RCC 7860 (cell line): ENCODE data around the gene PCID2.
A peak's percentile ranks its signal among the peaks of the same experiment; 100 is the strongest.

Source experiments
- DNase-seq: peaks from one replicate; pipeline ENCODE4 v3.0.0-alpha.2; 2015; ENCODE audit warnings: low spot score
- FAIRE-seq: peaks from 2 replicates; lab custom pipeline; 2012; peaks lifted over from hg19 to GRCh38; lab: Jason Lieb, UNC

PCID2 gene

DNA sequence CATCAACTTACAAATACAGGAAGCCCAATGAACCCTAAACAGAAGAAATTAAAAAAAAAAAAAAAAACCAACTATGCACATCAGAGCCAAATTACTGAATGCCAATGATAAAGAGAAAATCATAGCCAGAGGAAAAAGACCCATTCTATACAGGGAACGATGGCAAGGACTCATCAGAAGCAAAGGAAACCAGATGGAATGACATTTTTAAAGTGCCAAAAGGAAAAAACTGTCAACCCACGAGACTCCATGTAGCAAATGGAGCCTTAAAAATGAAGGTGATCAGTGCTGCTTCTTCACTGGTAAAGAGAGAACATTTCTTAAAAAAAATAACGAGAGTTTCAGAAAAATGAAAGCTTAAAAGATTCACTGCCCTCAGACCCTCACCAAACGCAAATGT, 18.3 kb downstream of the PCID2 start:
- no peak for DNase-seq
- no peak for FAIRE-seq

DNA sequence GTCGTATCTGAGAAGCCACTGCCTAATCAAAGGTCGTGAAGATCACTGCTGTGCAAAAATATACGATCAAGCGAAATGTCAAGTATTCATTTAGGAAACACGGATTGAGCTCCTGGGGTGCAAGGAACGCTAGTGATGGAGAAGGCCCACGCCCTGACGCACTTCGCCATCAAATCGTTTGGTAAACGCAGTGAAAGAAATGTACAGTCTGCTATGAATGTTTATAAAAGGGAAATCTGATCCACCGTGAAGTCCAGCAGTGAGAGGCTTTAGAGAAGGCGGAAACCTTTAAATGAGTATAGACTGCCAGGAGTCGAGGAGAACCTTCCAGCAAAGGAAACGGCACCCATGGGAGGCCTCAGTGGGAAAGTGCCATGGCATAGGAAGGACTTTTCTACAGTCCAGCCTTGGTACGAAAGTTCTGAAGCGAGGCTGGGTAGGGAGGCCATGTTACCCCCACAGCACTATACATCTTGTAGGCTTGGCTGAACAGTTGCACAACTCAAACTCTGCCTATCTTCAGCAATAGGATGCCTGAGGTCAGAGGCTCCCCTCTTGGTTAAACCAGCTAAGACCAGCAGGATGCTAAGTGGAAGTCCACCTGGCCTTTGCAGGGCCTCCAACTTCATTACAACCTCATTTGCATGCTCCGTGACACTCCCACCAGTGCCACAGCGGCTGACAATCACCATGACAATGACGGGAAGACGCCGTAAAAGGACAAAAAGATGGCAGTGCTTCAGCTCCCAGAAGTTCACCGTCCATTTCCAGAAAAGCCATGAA, 20.4 kb downstream of the PCID2 start:
- DNase-seq (no peak), FAIRE-seq (no peak)

DNA sequence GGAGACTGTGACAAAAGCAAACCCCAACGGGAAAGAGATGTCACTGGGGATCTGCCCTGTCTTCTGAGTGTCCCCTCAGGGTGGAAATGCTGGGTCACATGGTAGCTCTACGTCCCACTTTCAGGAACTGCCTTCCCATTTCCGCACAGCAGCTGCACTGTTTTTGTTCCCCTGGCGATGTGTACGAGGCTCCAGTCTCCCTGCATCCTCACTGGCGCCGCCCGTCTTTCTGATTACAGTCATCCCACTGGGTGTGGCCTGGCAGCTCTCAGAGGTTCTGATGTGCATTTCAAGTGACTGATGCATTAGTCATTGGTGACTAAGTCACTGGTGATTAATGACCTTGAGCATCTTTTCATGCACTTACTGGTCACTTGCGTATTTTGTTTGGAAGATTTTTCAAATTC, 21.2 kb downstream of the PCID2 start:
- DNase-seq (peak; percentile 97), FAIRE-seq (peak; percentile 97)

DNA sequence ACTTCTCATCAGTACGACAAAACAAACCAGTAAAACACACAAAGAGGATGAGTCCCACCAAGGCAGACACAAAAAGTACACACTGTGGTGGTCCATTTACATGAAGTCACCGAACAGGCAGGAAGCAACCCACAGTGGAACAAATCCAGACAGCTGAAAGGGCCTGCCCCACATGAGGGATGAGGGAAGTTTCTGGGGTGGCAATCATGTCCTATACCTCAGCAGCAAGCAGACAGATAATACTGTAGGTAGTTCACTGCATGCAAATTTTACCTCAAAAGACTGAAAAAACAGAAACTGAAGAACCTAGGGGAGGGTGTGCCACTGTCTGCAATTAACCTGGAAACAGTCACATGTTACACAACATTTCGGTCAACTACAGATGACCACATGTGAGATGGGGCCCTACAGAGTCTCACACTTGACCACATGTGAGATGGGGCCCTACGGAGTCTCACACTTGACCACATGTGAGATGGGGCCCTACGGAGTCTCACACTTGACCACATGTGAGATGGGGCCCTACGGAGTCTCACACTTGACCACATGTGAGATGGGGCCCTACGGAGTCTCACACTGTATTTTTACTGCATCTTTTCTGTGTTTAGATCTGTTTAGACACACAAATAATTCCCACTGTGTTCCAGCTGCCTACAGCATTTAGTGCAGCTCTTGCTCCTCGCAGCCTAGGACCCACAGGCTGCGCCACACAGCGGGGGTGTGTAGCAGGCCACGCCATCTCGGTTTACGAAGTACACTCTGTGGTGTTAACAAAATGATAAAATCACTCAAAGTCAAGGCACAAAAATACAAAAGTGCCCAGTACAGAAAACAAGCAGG, 22.2 kb downstream of the PCID2 start:
- FAIRE-seq (no peak), DNase-seq (no peak)

DNA sequence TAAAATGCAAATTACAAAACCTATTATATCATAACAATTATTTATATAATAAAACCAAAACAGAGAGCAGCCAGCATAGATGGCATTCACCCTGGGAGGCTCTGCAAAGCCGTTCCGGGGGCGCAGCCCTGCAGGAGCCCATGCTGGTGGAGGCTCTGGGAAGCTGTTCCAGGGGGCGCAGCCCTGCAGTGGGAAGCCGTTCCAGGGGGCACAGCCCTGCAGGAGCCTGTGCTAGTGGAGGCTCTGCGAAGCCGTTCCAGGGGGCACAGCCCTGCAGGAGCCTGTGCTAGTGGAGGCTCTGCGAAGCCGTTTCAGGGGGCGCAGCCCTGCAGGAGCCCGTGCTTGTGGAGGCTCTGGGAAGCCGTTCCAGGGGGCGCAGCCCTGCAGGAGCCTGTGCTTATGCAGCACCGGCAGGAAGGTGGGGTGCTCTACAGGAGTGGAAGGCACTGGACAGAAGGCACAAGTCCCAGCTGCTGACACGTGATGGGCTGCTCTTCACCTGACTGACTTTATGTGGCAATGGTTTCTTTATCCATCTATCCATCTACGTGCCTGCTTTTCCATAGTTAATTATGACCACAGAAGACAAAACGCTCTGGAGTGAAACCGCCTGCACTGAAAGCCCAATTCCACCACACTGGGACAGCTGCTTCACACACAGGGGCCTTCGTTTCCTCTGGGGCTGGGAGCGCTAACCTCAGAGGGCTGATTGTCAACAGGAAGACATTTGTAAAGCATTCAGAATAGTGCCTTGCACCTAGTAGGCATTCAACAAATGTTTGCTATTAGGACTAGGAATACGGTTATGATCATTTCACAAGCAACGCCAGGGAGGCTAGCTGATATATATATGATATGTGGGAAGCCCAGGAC, 23.7 kb downstream of the PCID2 start:
- DNase-seq (no peak), FAIRE-seq (no peak)

DNA sequence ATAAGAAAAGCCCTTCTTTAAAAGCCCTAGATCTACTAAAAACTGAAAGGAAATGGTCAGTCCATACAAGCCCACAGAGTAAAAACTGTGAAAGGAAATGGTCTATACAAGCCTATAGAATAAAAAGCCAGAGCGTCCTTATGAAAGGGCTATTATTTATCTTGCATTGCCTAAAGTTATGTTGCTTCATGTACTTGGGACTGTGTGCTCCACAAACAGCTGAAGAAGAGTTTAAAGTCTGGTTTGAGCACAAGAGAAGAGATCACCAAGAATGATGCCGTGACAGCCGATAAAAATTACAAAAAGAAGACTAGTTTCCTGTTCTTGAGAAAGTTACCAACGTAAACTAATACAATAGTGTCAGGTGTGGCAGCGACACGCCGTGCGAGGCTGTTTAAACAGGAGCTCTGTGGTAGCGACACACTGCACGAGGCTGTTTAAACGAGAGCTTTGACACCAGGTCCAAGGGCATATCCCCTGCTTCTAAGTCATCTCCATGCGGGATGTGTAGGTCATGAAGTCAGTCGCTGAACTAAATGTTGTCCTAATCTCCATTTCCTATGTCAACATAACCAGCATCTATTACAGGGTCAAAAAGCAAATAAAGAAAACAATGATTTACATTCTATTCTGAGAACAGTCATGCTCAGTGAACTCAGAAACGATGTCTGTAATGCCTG, 24.9 kb downstream of the PCID2 start:
- FAIRE-seq: no peak
- no peak for DNase-seq

DNA sequence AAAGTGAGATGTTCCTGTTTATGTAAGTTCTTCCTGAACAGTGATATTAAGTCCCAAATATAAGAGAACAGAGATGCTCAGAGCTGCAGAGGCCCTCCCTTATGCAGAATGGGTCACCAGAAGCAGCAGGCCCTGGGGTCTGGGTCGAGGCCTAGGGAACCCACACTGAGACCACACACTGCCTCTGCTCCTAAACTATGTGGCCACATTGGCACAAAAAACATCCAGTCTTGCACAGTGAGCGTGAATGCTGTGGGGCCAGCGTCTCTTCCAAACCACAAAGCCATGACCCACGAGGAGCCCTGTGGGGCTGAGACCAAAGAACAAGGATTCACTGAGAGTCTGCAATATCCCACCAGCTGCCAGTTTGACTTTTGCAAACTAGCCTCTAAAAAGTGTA, 26.4 kb downstream of the PCID2 start:
- no peak for DNase-seq
- no peak for FAIRE-seq

DNA sequence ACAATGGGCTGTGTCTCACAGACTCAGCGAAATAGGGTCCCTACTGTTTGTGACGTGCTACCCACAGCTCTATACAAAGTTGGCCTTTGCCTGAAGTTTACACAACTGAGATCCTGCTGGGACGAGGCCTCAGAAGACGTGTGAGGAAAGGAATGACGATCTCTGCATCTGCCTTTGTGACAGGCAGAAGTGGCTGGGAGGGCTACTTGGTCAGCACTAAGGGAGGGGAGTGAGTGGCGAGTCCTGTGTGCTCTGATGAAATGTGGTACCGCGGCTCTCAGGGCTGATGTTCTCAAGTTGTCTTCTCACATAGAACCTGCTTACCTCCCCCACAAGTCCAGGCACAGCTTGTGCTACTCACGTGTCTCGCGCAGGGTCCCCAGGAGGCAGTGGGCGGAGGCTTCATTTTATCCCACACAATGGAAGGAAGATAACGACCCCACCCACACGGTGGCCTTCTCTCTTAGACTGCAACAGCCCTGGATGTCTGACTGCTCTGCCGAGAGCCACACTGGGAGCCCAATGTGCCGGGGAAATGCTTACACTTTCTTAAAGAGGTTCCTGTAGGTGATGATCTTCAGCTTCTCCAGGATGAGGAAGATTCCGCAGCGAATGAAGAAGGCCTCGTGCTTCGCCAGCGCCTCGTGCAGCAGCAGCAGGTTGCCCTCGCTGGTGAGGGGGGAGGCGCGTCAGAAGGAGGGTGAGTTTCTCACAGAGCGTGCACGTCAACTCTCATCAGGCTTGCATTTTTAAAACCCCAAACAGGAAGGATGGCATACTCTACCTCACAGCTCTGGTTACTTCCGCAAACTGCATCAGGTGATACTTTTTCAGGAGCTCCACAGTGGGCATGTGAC, 28.9 kb downstream of the PCID2 start:
- DNase-seq (no peak), FAIRE-seq (no peak)

DNA sequence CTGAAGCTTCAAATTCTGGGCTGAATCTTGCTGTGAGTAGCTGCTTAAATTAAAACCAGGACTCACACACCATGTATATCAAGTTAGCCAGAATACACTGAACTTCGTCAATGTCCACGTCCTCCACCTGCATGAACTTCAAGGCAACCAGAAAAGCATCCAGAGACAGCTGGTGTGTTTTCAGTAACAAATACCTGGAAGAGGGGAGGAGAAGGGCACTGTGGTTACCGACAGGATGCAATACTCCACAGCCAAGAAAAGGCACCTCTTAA, 29.6 kb downstream of the PCID2 start:
- no peak for DNase-seq
- FAIRE-seq: no peak

DNA sequence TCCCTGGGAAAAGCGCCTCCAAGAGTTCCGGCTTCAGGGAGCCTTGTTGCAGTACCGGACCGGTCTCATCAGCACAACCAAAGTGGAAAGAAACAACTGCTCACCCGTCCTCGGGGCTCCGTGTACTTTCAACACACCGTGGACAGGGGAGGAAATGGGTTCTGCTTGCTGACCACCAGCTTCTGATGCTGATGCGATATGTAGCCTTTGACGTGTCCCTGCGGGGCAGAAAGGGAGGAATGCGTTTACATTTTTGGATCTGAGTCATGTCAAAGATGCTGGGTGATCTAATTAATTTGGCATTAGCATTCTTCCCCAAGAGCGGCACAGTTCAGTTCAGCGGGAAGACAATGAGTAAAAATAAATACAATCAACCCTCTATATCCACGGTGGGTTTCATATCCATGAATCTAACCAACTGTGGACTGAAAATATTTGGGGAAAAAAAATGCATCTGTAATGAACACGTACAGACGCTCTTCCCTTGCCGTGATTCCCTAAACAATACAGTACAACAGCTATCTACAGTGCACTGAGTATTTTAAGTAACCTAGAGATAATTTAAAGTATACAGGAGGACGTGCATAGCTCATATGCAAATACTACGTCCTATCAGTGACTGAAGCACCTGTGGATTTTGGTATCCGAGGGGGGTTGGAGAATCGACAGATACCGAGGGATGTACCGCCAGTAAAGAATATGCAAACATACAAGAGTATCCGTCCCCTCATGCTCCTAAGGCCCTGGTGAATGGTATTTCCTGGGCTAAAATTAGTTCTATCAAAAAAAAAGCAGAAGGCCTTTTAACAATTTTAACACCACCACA, 30.2 kb downstream of the PCID2 start:
- DNase-seq (no peak), FAIRE-seq (no peak)

DNA sequence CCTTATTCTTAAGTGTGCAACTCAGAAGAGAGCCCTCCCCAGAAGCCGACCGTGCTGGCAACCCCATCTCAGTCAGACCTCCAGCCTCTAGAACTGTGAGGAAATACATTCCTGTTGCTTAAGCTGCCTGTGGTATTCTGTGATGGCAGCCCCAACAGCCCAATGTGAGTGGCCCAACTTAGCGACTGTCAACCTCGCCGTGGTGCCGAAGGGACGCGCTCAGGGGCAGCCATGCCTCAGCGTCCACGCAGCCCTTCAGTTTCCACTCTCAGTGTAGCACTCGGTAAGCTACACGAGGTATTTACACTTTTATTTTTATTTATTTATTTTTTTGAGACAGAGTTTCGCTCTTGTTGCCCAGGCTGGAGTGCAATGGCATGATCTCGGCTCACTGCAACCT, 31.6 kb downstream of the PCID2 start:
- DNase-seq (no peak), FAIRE-seq (no peak)

DNA sequence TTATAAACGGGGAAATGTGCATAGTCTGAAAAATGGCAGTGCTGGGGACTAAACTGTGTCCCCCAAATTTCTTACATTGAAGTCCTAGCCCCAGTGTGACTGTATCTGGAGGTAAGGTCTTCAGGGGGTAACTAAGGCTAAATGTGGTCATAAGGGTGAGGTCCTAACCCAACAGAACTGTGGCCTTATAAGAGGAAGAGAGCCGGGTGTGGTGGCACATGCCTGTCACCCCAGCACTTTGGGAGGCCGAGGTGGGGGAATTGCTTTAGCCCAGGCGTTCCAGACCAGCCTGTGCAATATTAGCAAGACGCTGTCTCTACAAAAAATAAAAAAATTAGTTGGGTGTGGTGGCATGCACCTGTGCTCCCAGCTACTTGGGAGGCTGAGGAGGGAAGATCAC, 32.2 kb downstream of the PCID2 start:
- FAIRE-seq (no peak), DNase-seq (no peak)

DNA sequence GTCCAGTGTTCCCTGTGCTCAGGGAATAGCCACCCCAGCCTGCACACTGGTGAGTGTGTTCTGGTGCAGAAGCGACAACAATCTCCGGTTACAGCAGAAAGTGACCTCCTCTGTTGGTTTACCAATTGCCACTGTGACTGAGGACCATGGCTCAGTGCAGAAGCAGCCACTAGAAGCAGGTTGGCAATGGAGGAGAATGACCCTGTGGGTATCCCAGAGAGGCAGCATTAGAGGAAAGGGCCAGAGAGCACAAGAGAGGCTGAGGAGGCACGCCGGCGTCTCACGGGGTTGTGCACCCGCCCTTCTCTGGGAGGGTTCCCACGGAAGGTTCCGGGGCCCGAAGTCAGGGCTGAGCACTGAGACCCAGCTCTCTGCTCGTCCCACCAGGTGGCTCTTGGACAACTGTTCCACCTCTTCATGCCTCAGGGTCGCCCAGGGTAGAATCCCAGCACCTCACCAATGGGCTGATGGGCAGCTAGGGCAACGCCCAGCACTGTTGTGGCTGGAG, 36.0 kb downstream of the PCID2 start:
- no peak for DNase-seq
- no peak for FAIRE-seq

DNA sequence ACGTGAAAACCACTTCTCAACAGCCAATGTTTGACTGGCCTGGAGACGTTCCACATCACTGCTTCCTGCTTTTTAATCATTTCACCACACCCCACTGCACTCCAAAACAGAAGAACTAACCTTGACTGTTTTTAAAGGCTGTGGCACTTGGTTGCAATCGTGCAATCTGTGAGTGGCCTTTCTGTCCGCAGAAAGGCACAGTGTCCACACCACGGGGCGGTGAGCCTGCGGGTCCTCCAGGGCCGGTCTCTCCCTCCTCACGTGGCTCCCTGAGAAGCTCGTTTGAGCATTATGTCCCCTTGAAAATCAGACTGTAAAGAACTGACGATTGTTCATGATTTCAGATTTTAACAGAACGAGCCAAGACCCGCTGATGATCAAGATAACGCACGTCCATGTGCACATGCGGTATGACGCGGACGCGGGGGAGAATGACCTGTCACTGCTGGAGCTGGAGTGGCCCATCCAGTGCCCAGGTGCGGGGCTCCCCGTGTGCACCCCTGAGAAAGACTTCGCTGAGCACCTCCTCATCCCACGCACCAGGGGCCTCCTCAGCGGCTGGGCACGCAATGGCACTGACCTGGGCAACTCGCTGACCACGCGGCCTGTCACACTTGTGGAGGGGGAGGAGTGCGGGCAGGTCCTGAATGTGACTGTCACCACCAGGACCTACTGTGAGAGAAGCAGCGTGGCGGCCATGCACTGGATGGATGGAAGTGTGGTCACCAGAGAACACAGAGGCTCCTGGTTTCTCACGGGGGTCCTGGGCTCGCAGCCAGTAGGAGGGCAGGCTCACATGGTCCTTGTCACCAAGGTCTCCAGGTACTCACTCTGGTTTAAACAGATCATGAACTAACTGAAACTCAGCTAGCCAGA, 37.0 kb downstream of the PCID2 start:
- FAIRE-seq: no peak
- no peak for DNase-seq

DNA sequence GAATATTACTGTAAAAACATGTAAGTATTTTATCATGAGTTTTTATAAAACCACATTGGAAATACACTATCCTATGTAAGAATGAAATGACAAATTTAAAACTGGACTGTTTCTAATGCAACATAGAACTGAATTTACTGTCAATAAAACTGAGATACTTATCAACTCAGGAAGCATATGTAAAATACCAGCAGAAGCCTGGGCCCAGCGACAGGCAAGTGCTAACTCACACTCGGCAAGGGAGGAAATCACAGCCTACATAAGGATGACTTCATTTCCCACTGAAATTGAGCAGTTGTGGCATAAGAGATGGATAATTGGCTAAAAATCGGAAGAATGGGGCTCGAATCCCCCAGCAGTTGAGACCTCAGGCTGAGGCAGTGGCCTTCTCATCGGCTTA, 38.0 kb downstream of the PCID2 start:
- FAIRE-seq (no peak), DNase-seq (no peak)

DNA sequence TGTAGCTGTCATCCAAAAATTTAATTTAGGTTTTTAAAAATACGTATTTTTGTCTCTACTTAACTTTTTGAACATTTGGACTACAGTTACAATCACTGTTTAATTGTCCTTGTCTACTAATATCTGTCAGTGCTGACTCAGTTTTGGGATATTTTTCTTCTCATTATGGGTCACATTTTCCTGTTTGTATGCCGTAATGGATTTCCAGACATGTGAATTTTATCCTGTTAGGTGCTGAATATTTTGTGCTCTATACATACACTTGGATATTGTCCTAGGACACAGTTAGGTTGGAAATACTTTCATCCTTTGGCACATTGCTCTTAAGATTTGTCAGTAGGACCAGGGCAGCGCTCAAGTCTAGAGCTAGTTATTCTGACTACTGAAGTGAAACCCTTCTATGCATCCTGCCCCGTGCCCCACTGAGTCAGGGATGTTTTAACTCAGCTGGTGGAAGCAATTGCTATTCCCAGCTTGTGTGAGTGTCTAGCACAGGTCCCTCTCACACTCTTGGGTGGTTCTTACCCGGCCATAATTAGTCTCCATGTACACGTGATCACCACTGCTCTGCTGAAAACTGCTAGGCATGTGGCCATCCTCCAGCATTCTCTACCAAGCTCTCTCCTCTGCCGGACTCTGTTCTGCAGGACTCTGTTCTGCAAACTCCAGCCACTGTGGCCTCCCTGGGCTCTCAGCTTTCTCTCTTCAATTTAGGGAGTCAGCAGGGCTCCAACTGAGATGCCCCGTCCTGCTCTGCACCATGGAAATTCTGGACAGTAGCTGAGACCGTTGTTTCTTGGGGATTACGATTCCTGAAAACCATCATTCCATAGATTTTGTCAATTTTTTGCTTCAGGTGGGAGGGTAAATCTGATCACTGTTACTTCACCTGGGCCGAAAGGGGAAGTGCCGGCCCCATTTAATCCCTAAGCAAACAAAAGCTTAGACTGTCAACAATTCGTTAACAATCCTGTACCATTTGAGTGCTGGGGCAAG, 38.9 kb downstream of the PCID2 start:
- FAIRE-seq (no peak), DNase-seq (no peak)

DNA sequence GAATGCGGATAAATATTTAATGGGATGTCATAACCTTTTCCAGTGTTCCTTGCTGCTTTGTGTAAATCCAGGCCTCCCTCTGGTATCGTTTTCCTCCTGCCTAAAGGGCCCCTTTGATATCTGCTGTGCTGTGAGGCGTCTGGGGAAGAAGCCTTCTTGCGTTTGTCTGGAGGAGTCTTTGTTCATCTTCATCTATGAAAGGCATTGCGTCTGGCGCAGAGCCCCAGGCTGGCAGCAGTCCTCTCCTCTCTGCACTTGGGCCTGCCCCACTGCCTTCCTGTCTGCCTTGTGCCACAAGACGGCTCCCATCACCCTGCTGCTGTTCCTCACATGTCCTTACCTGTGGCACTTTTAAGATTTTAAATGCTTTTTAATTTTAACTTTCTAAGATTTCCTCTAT, 40.3 kb downstream of the PCID2 start:
- FAIRE-seq: no peak
- DNase-seq: no peak
